H1 (cell line): ENCODE results near the gene FGGY. TPM values are rescaled to one million over a fixed set of nuclear protein-coding genes. Genes with fewer than 3 reads are reported as not detected.

Experiments
- CTCF ChIA-PET: fragments of 300-600 bp; sonication (Branson Sonifier 250); formaldehyde crosslinking; loops from one replicate; lab custom pipeline; 2021; ENCODE audit not compliant: partially characterized antibody; lab: Charles Lee
- POLR2A ChIA-PET: fragments of 300-600 bp; sonication (Branson Sonifier 250); formaldehyde crosslinking; loops from one replicate; lab custom pipeline; 2021; ENCODE audit warnings: inconsistent platforms; ENCODE audit not compliant: partially characterized antibody; lab: Charles Lee
- DNase-seq, 2 experiments: peaks; one replicate each; pipeline versions ENCODE4 v3.0.0 to v3.0.0-alpha.2; 2010 to 2022; ENCODE audit warnings: low spot score in 2 of 2, low read depth in 1 of 2, mixed read lengths in 1 of 2
- FAIRE-seq: peaks from 2 replicates; lab custom pipeline; 2011; peaks lifted over from hg19 to GRCh38; lab: Jason Lieb, UNC
- H2AFZ ChIP-seq: 2 replicates; pipeline ENCODE4 v1.8.1; 2012; ENCODE audit warnings: low read length, inconsistent platforms
- H2AK5ac ChIP-seq: 2 replicates; pipeline ENCODE4 v1.6.1; 2013; ENCODE audit warnings: low read depth, low read length
- H2BK120ac ChIP-seq: replicated peaks from 2 replicates; pipeline ENCODE3; 2013; ENCODE audit warnings: low read depth, low read length, inconsistent platforms
- H2BK12ac ChIP-seq: 2 replicates; pipeline ENCODE4 v1.6.1; 2013; ENCODE audit warnings: low read depth, low read length
- H2BK15ac ChIP-seq: 2 replicates; pipeline ENCODE4 v1.6.1; 2013; ENCODE audit warnings: low read length
- H2BK20ac ChIP-seq: 2 replicates; pipeline ENCODE4 v1.6.1; 2013; ENCODE audit warnings: low read length
- H2BK5ac ChIP-seq: 2 replicates; pipeline ENCODE4 v1.6.1; 2013; ENCODE audit warnings: low read depth, low read length
- H3K14ac ChIP-seq: 2 replicates; pipeline ENCODE4 v1.6.1; 2013; ENCODE audit warnings: inconsistent platforms; ENCODE audit not compliant: insufficient read length
- H3K18ac ChIP-seq: 2 replicates; pipeline ENCODE4 v1.6.1; 2013; ENCODE audit warnings: low read length; ENCODE audit errors: extremely low read depth
- H3K23ac ChIP-seq: 2 replicates; pipeline ENCODE4 v1.6.1; 2013; ENCODE audit warnings: inconsistent platforms; ENCODE audit not compliant: insufficient read length
- H3K23me2 ChIP-seq: 2 replicates; pipeline ENCODE4 v1.6.1; 2013; ENCODE audit warnings: low read depth, low read length
- H3K27ac ChIP-seq: 2 replicates; pipeline ENCODE4 v1.6.1; 2011; ENCODE audit warnings: low read depth, low read length, inconsistent platforms
- H3K27me3 ChIP-seq, 4 experiments: replicated peaks in 1 of 4; 1 replicate in 1 of 4; 2 replicates in 3 of 4; pipeline versions ENCODE4 v1.6.1 to v1.8.1; 2011 to 2013; ENCODE audit warnings: low read length in 3 of 4, mild to moderate bottlenecking in 3 of 4, inconsistent platforms in 2 of 4, mixed read lengths in 2 of 4, moderate library complexity in 1 of 4; ENCODE audit not compliant: control insufficient read depth in 3 of 4, insufficient read depth in 3 of 4; ENCODE audit errors: extremely low read depth in 1 of 4
- H3K36me3 ChIP-seq, 4 experiments: 2 replicates each; pipeline versions ENCODE4 v1.6.1 to v1.8.1; 2011 to 2013; ENCODE audit warnings: mild to moderate bottlenecking in 4 of 4, low read length in 3 of 4, moderate library complexity in 2 of 4, control low read depth in 1 of 4, inconsistent platforms in 1 of 4; ENCODE audit not compliant: insufficient read depth in 4 of 4, control insufficient read depth in 2 of 4
- H3K4ac ChIP-seq: replicated peaks from 2 replicates; pipeline ENCODE3; 2013; ENCODE audit warnings: low read length, low read depth, mixed read lengths, inconsistent platforms; ENCODE audit not compliant: insufficient read length
- H3K4me1 ChIP-seq, 4 experiments: replicated peaks in 1 of 4; 1 replicate in 1 of 4; 2 replicates in 3 of 4; pipeline versions ENCODE4 v1.6.1 to v1.8.1; 2011 to 2013; ENCODE audit warnings: low read length in 3 of 4, inconsistent platforms in 2 of 4, mixed read lengths in 1 of 4; ENCODE audit not compliant: insufficient read depth in 4 of 4, control insufficient read depth in 3 of 4
- H3K4me2 ChIP-seq, 2 experiments: 2 replicates each; pipeline versions ENCODE4 v1.6.1 to v1.8.1; 2011 to 2013; ENCODE audit warnings: low read depth in 2 of 2, low read length in 2 of 2, control low read depth in 1 of 2, inconsistent platforms in 1 of 2, mild to moderate bottlenecking in 1 of 2; ENCODE audit not compliant: insufficient read depth in 1 of 2
- H3K4me3 ChIP-seq, 4 experiments: fragments of 200-600, 300-600 bp in 1 of 4; sonication (generic), shearing (Covaris generic), sonication (Bioruptor Twin) in 1 of 4; 2 replicates each; pipeline versions ENCODE4 v1.5.1 to v1.8.1; 2011 to 2016; ENCODE audit warnings: low read length in 4 of 4, low read depth in 3 of 4, control low read depth in 2 of 4, inconsistent platforms in 2 of 4, mild to moderate bottlenecking in 2 of 4, mixed read lengths in 1 of 4, moderate library complexity in 1 of 4; ENCODE audit not compliant: insufficient read depth in 2 of 4; ENCODE audit errors: extremely low read depth in 1 of 4
- H3K56ac ChIP-seq: replicated peaks from 2 replicates; pipeline ENCODE3; 2013; ENCODE audit warnings: low read depth, mild to moderate bottlenecking, mixed read lengths, low read length, inconsistent platforms; ENCODE audit not compliant: insufficient read length
- H3K79me1 ChIP-seq: 2 replicates; pipeline ENCODE4 v1.6.1; 2013; ENCODE audit warnings: low read depth, low read length, control low read depth
- H3K79me2 ChIP-seq, 2 experiments: 2 replicates each; pipeline versions ENCODE4 v1.6.1 to v1.8.1; 2012 to 2013; ENCODE audit warnings: low read length in 2 of 2, mild to moderate bottlenecking in 2 of 2, inconsistent platforms in 1 of 2; ENCODE audit not compliant: insufficient read depth in 2 of 2, control insufficient read depth in 1 of 2
- H3K9ac ChIP-seq, 4 experiments: replicated peaks in 1 of 4; 1 replicate in 1 of 4; 2 replicates in 3 of 4; pipeline versions ENCODE4 v1.6.1 to v1.8.1; 2011 to 2013; ENCODE audit warnings: low read depth in 3 of 4, low read length in 3 of 4, control low read depth in 2 of 4, mild to moderate bottlenecking in 2 of 4, moderate library complexity in 2 of 4, inconsistent platforms in 1 of 4; ENCODE audit errors: extremely low read depth in 1 of 4
- H3K9me3 ChIP-seq, 2 experiments: 2 replicates each; pipeline versions ENCODE4 v1.6.1 to v1.8.1; 2012 to 2013; ENCODE audit warnings: mild to moderate bottlenecking in 2 of 2, moderate library complexity in 2 of 2, control low read depth in 1 of 2, inconsistent platforms in 1 of 2, low read depth in 1 of 2, low read length in 1 of 2, mixed read lengths in 1 of 2; ENCODE audit not compliant: insufficient read depth in 2 of 2
- H4K20me1 ChIP-seq, 2 experiments: replicated peaks in 1 of 2; 2 replicates each; pipeline versions ENCODE3 to v1.8.1; 2011 to 2013; ENCODE audit warnings: inconsistent platforms in 2 of 2, low read length in 2 of 2, mild to moderate bottlenecking in 1 of 2; ENCODE audit not compliant: insufficient read depth in 2 of 2, control insufficient read depth in 1 of 2
- H4K5ac ChIP-seq: 2 replicates; pipeline ENCODE4 v1.6.1; 2013; ENCODE audit warnings: low read length, low read depth, mixed read lengths, inconsistent platforms; ENCODE audit not compliant: insufficient read length
- H4K8ac ChIP-seq: 2 replicates; pipeline ENCODE4 v1.8.0; 2013; ENCODE audit warnings: mild to moderate bottlenecking, moderate library complexity, low read length, inconsistent platforms; ENCODE audit not compliant: insufficient read depth; ENCODE audit errors: extremely low read depth
- H4K91ac ChIP-seq: replicated peaks from 2 replicates; pipeline ENCODE3; 2013; ENCODE audit warnings: low read length, mixed read lengths, inconsistent platforms; ENCODE audit not compliant: insufficient read length
- BACH1 ChIP-seq: IDR thresholded peaks from 2 replicates; pipeline ENCODE4 v1.6.1; 2012; ENCODE audit warnings: low read length, improper control_type of control experiment
- MAFK ChIP-seq: IDR thresholded peaks from 2 replicates; pipeline ENCODE4 v1.6.1; 2012; ENCODE audit warnings: low read depth, mild to moderate bottlenecking, improper control_type of control experiment, low read length
- WGBS, 2 experiments: shearing (Covaris generic) in 1 of 2; methylation state at CpG; one replicate each; pipeline versions ENCODE4 v1.1.6 to v1.1.7; 2013 to 2015; ENCODE audit warnings: low lambda C conversion rate in 2 of 2, mixed read lengths in 2 of 2, inconsistent platforms in 1 of 2, low coverage in 1 of 2, missing lambda C conversion rate in 1 of 2; ENCODE audit not compliant: insufficient replicate concordance in 2 of 2, insufficient coverage in 1 of 2, insufficient read length in 1 of 2; ENCODE audit errors: extremely low coverage in 1 of 2, missing lambda C conversion rate in 1 of 2; 5-methylcytosine and 5-hydroxymethylcytosine counted together
- polyA plus RNA-seq, 7 experiments: library from polyadenylated mRNA; depleted of rRNA in 3 of 7; stranded (reverse) in 5 of 7; unstranded in 2 of 7; fragments of >200 nt in 5 of 7; fragments of 200-250 nt in 2 of 7; gene quantifications; 1 replicate in 5 of 7; 2 replicates in 1 of 7; 4 replicates in 1 of 7; pipeline versions ENCODE4 v1.2.1 to v1.2.3, GENCODE V29; 2011 to 2013; ENCODE audit warnings: missing spikeins in 2 of 7, mixed read lengths in 2 of 7
- total RNA-seq: library from RNA; stranded (reverse); fragmentation: NEBNext Ultra II Directional; extraction: Animal tissue kit (Norgen Biotek cat#: 25700); gene quantifications from 2 replicates; pipeline ENCODE4 v1.2.1, GENCODE V29; 2021

FGGY gene
- total and polyA plus RNA-seq, 2 of the 8 experiments (the other 6 are each of a cell fraction or from before 2014, with no cell fraction given): 10.3 to 12.5 TPM

GRCh38 chr1:59359325-59359724 lies 62.4 kb downstream of the FGGY start:
- no peak overlapping the region for H2BK20ac ChIP-seq
- H3K14ac ChIP-seq: no peak overlapping the region
- no peaks in the 10 kb centered on the region for H3K9me3 ChIP-seq
- no peaks in the 10 kb centered on the region for H3K27me3 ChIP-seq
- H4K91ac ChIP-seq: no peak overlapping the region
- no peak overlapping the region for H3K9ac ChIP-seq
- no peaks in the 10 kb centered on the region for H3K23me2 ChIP-seq
- no peaks in the 10 kb centered on the region for H3K79me1 ChIP-seq
- no peak overlapping the region for H2BK120ac ChIP-seq
- H3K79me2 ChIP-seq: no peaks in the 10 kb centered on the region
- no peak overlapping the region for H4K5ac ChIP-seq
- DNase-seq (no peak), FAIRE-seq (no peak)
- H4K8ac ChIP-seq: no peak overlapping the region
- H2BK5ac ChIP-seq: no peak overlapping the region
- no peak overlapping the region for H2AK5ac ChIP-seq
- no peak overlapping the region for H3K23ac ChIP-seq
- no peaks in the 10 kb centered on the region for H4K20me1 ChIP-seq
- no peak for TF ChIP-seq BACH1
- TF ChIP-seq MAFK: peak; percentile 40; the same call in 1 of the 2 replicates
- no peak overlapping the region for H2AFZ ChIP-seq
- ChIA-PET CTCF (interaction anchor here (1.4 to 1.8 kb wide), 2 partner anchors 9 to 339 kb away, joined by 5 to 6 read pairs; no protein-coding TSS in a partner anchor), POLR2A (interaction anchor here (0.7 kb wide), 1 partner anchor 317 kb away, joined by 3 read pairs; no protein-coding TSS in a partner anchor)
- H3K18ac ChIP-seq: no peak overlapping the region
- WGBS, 2 experiments: 86% methylated on average over 1 of the region's 1 CpG; no CpG with 5 or more reads in 1 of the 2 experiments
- no peak overlapping the region for H3K4me3 ChIP-seq
- H3K27ac ChIP-seq: no peak overlapping the region
- H2BK12ac ChIP-seq: no peak overlapping the region
- no peak overlapping the region for H2BK15ac ChIP-seq
- no peak overlapping the region for H3K56ac ChIP-seq
- H3K4me2 ChIP-seq: no peak overlapping the region
- no peak overlapping the region for H3K4ac ChIP-seq
- peaks cover 0 to 2% (median 0%) of the 10 kb centered on the region in 4 experiments; a peak in 1 of 7 replicates for H3K4me1 ChIP-seq
- H3K36me3 ChIP-seq: no peaks in the 10 kb centered on the region
